Ovary (tissue), 3 donors: Measurements from ENCODE around the gene TRABD2B.

Source experiments
- EP300 ChIP-seq: sonication (generic); formaldehyde crosslinking; IDR thresholded peaks from one replicate; pipeline ENCODE4 v1.6.1; 2017; ENCODE audit warnings: antibody characterized with exemption
- POLR2A ChIP-seq: fragments of 450-650 bp; IDR thresholded peaks from one replicate; pipeline ENCODE4 v1.6.1; 2017; ENCODE audit warnings: antibody characterized with exemption, mild to moderate bottlenecking, moderate library complexity
- TF ChIP-seq, protein P1 (sequence below), 3 donors: fragments of 450-650 bp in 2 of 3; fragments of 200-600 bp in 1 of 3; IDR thresholded peaks; one replicate each; pipeline versions ENCODE4 v1.5.1 to v1.8.0; 2016 to 2022; ENCODE audit warnings: antibody characterized with exemption in 3 of 3, mild to moderate bottlenecking in 1 of 3
- donor health status: DM: no; HTN: no; CAD: no.

DNA sequence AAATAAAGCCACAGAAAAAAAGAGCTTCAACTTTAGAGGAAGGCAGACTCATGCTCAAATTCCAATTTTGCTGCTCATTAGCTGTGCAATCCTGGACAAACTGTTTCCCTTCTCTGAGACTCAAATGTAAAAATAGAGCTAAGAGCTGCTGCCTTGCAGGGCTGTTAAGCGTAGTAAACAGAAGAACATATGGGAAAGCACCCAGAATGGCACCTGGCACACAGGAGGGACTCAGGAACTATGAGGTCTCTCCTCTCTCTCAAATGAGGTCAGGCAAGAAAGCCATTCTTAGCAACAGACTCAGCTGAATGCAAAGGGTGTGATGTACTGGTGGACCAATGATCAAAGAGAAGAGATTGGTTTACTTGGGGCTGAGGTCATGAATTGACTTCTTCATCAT, 61.3 kb downstream of the TRABD2B start:
- TF ChIP-seq, protein P1, sequence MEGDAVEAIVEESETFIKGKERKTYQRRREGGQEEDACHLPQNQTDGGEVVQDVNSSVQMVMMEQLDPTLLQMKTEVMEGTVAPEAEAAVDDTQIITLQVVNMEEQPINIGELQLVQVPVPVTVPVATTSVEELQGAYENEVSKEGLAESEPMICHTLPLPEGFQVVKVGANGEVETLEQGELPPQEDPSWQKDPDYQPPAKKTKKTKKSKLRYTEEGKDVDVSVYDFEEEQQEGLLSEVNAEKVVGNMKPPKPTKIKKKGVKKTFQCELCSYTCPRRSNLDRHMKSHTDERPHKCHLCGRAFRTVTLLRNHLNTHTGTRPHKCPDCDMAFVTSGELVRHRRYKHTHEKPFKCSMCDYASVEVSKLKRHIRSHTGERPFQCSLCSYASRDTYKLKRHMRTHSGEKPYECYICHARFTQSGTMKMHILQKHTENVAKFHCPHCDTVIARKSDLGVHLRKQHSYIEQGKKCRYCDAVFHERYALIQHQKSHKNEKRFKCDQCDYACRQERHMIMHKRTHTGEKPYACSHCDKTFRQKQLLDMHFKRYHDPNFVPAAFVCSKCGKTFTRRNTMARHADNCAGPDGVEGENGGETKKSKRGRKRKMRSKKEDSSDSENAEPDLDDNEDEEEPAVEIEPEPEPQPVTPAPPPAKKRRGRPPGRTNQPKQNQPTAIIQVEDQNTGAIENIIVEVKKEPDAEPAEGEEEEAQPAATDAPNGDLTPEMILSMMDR (IDR thresholded peaks at IDR 0.05), result no peak
- TF ChIP-seq EP300 (no peak), POLR2A (no peak)
